Naive thymus-derived CD4-positive, alpha-beta T cell (primary cell): ENCODE measurements around the gene RBM33. TPM values are rescaled to one million over a fixed set of nuclear protein-coding genes. Genes with fewer than 3 reads are reported as not detected.

Experiments
- ATAC-seq: fragments of 150-1000 bp; cut with Tn5 transposase; 2 replicates; pipeline ENCODE4 v1.10.0; 2021; ENCODE audit warnings: mild to moderate bottlenecking, moderate library complexity
- CTCF ChIA-PET: fragments of 350-600 bp; sonication (Branson Sonifier 250); formaldehyde crosslinking; loops from one replicate; lab custom pipeline; 2021; ENCODE audit warnings: antibody characterized with exemption; lab: Charles Lee
- POLR2A ChIA-PET: fragments of 350-600 bp; sonication (Branson Sonifier 250); formaldehyde crosslinking; loops from one replicate; lab custom pipeline; 2021; ENCODE audit warnings: antibody characterized with exemption, inconsistent platforms; lab: Charles Lee
- DNase-seq, 9 donors: peaks; one replicate each; pipeline versions ENCODE4 v3.0.0 to v3.0.0-alpha.2; 2020 to 2022; ENCODE audit warnings: mixed read lengths in 1 of 9
- H3K27ac ChIP-seq: one replicate; pipeline ENCODE4 v1.7.0; 2013; ENCODE audit warnings: mild to moderate bottlenecking, low read depth, low read length, moderate library complexity
- H3K27me3 ChIP-seq, 2 donors: one replicate each; pipeline ENCODE4 v1.7.0; 2013; ENCODE audit warnings: low read length in 2 of 2, mild to moderate bottlenecking in 2 of 2, moderate library complexity in 2 of 2; ENCODE audit not compliant: control insufficient read depth in 2 of 2, insufficient read depth in 2 of 2
- H3K36me3 ChIP-seq, 3 experiments: 1 replicate in 2 of 3; 2 replicates in 1 of 3; pipeline ENCODE4 v1.7.0; 2013; ENCODE audit warnings: low read length in 3 of 3, mild to moderate bottlenecking in 3 of 3, moderate library complexity in 1 of 3; ENCODE audit not compliant: insufficient read depth in 3 of 3, control insufficient read depth in 2 of 3
- H3K4me1 ChIP-seq, 2 donors: one replicate each; pipeline ENCODE4 v1.7.0; 2013; ENCODE audit warnings: low read length in 2 of 2, mild to moderate bottlenecking in 2 of 2, moderate library complexity in 1 of 2; ENCODE audit not compliant: control insufficient read depth in 2 of 2, insufficient read depth in 2 of 2
- H3K4me3 ChIP-seq: 2 replicates; pipeline ENCODE4 v1.7.0; 2013; ENCODE audit warnings: mild to moderate bottlenecking, low read length
- H3K9me3 ChIP-seq, 3 experiments: 1 replicate in 2 of 3; 2 replicates in 1 of 3; pipeline ENCODE4 v1.7.0; 2013; ENCODE audit warnings: low read length in 3 of 3; ENCODE audit not compliant: control insufficient read depth in 2 of 3
- H3K27ac Mint-ChIP-seq, 9 donors: one replicate each; pipeline ENCODE4 v1.8.0; 2020 to 2022; ENCODE audit warnings: mixed read lengths in 9 of 9, mild to moderate bottlenecking in 8 of 9, moderate library complexity in 5 of 9, inconsistent platforms in 2 of 9
- H3K27me3 Mint-ChIP-seq, 5 donors: one replicate each; pipeline ENCODE4 v1.8.0; 2021 to 2022; ENCODE audit warnings: mixed read lengths in 5 of 5, mild to moderate bottlenecking in 1 of 5
- H3K36me3 Mint-ChIP-seq, 5 donors: one replicate each; pipeline ENCODE4 v1.8.0; 2020 to 2022; ENCODE audit warnings: mixed read lengths in 5 of 5, mild to moderate bottlenecking in 3 of 5, inconsistent platforms in 1 of 5
- H3K4me1 Mint-ChIP-seq, 7 donors: one replicate each; pipeline ENCODE4 v1.8.0; 2020 to 2022; ENCODE audit warnings: mixed read lengths in 7 of 7, mild to moderate bottlenecking in 3 of 7, inconsistent platforms in 1 of 7
- H3K4me3 Mint-ChIP-seq, 10 donors: one replicate each; pipeline ENCODE4 v1.8.0; 2020 to 2022; ENCODE audit warnings: mild to moderate bottlenecking in 10 of 10, mixed read lengths in 10 of 10, moderate library complexity in 6 of 10, inconsistent platforms in 2 of 10
- H3K9me3 Mint-ChIP-seq, 11 donors: one replicate each; pipeline ENCODE4 v1.8.0; 2020 to 2022; ENCODE audit warnings: mixed read lengths in 11 of 11, mild to moderate bottlenecking in 4 of 11, inconsistent platforms in 1 of 11, moderate library complexity in 1 of 11
- intact Hi-C, 2 donors: fragments of 100-400 bp; cut with micrococcal nuclease; formaldehyde crosslinking; loops; one replicate each; pipeline ENCODE4 v1.15.1; 2023
- polyA plus RNA-seq, 2 donors: library from polyadenylated mRNA; unstranded; fragments of 300-500 nt; fragmentation: Illumina TruSeq; gene quantifications; one replicate each; pipeline ENCODE4 v1.2.3, GENCODE V29; 2021
- total RNA-seq, 6 experiments: library from RNA in 5 of 6; stranded (reverse) in 5 of 6; gene quantifications; 1 replicate in 5 of 6; 2 replicates in 1 of 6; pipeline ENCODE4 v1.2.3 and lab custom pipeline; 2021 to 2026

The RBM33 gene
- total and polyA plus RNA-seq, 7 experiments from 2014 or later: 43.7 to 177 (median 143) TPM

DNA sequence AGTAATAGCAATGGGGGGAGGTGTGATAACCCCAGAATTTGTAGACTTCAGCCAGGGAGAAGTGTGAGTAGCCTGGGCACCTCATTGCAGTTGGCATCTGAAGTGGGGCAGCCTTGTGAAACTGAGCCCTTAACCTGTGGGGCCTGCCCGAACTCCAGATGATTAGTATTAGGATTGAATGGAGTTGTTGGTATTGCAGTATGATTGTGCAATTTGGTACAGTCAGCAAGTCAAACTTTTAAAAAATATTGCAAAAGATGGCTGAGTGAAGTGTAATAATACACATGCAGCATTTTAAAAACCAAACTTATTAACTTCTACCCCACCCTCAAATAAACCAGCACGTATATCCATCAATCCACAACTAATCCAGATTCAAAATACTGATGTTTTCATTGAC is 9.3 kb downstream of the RBM33 start:
- Mint-ChIP-seq H3K27me3 (no peaks in the 10 kb centered on the region), H3K9me3 (peaks cover 0 to 17% (median 7%) of the 10 kb centered on the region in 11 donors), H3K27ac (peak overlapping the region in 3 of 9 donors; percentile 12 to 63 (median 23)), H3K36me3 (peaks cover 11 to 26% (median 21%) of the 10 kb centered on the region in 5 donors), H3K4me3 (peak overlapping the region in 9 of 10 donors; percentile 29 to 70 (median 42)), H3K4me1 (peaks cover 53 to 99% (median 95%) of the 10 kb centered on the region in 7 donors)
- peaks cover 23 to 36% of the 10 kb centered on the region in 2 donors for H3K4me1 ChIP-seq
- POLR2A ChIA-PET: no interaction called here
- peaks cover 0 to 5% (median 0%) of the 10 kb centered on the region in 3 experiments for H3K36me3 ChIP-seq
- H3K4me3 ChIP-seq: no peak overlapping the region
- no peaks in the 10 kb centered on the region for H3K27me3 ChIP-seq
- intact Hi-C loops: loop anchor here in 1 of 2 donors (10.0 kb wide), 1 partner anchor 51 kb away; no protein-coding TSS in a partner anchor
- ATAC-seq (peak; percentile 22), DNase-seq (no peak)
- no peak overlapping the region for H3K27ac ChIP-seq
- peaks cover 0 to 6% (median 0%) of the 10 kb centered on the region in 3 experiments for H3K9me3 ChIP-seq
- CTCF ChIA-PET: no interaction called here

DNA sequence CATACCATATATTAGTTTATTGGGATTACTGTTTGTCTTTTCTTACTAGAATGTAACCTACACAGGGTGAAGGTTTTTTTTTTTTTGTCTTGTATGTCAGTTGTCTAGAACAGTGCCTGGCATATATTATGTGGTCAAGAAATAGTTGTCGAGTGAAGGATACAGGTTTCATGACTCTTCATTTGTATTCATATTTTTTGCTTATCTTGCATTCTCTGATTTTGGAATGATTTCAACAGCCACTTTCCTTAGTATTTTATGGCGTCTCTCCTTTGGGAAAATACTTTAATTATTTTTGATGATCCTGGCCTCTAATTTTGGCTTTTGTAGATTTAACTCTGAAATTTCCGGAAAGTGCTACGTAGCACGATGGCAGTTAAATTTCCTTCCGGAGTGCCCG is 12.4 kb downstream of the RBM33 start:
- Mint-ChIP-seq H3K4me1 (peaks cover 51 to 96% (median 93%) of the 10 kb centered on the region in 7 donors), H3K27ac (peak overlapping the region in 2 of 9 donors; percentile 31 to 70), H3K27me3 (no peaks in the 10 kb centered on the region), H3K9me3 (peaks cover 0 to 11% (median 0%) of the 10 kb centered on the region in 11 donors), H3K4me3 (peak overlapping the region in 5 of 10 donors; percentile 18 to 48 (median 39)), H3K36me3 (peaks cover 5 to 29% (median 26%) of the 10 kb centered on the region in 5 donors)
- DNase-seq (no peak), ATAC-seq (no peak)
- CTCF ChIA-PET: no interaction called here
- POLR2A ChIA-PET: interaction anchor here (1.1 kb wide), 1 partner anchor 13 kb away, joined by 3 read pairs; the partner anchor contains the start of gene RBM33
- Histone ChIP-seq H3K36me3 (peaks cover 0 to 7% (median 0%) of the 10 kb centered on the region in 3 experiments), H3K4me1 (peaks cover 24 to 27% of the 10 kb centered on the region in 2 donors), H3K27me3 (no peaks in the 10 kb centered on the region), H3K4me3 (no peak overlapping the region), H3K9me3 (no peaks in the 10 kb centered on the region), H3K27ac (no peak overlapping the region)
- intact Hi-C loops: loop anchor here in 1 of 2 donors (10.0 kb wide), 1 partner anchor 48 kb away; no protein-coding TSS in a partner anchor

DNA sequence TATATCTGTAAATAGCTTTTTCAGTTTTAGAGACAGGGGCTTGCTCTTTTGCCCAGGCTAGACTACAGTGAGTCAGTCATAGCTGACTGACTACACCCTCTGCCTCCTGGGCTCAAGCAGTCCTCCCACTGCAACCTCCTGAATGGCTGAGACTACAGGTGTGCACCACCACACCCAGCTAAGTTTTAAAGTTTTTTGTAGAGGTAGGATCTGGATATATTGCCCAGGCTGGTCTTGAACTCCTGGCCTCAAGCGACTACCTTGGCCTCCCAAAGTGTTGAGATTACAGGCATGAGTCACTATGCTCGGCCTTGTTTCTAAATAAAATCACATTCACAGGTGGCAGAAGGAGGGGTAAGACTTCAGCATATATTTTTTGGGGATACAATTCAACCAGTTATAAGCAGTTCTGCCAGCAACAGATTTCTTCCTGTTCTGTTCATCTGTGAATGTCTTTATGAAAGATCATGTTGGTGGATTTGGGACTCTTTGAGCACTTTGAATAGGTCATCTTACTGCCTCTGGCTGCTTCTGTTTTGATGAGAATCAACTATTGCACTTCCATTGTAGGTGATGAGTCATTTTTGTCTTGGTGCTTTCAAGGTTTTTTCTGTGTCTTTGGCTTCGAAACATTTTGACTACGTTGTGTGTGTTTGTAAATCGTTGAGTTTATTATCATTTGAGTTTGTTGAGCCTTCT is 15.7 kb downstream of the RBM33 start:
- Histone ChIP-seq H3K36me3 (peaks cover 0 to 9% (median 0%) of the 10 kb centered on the region in 3 experiments), H3K9me3 (no peaks in the 10 kb centered on the region), H3K4me3 (no peak overlapping the region), H3K4me1 (peaks cover 26 to 36% of the 10 kb centered on the region in 2 donors), H3K27me3 (no peaks in the 10 kb centered on the region), H3K27ac (no peak overlapping the region)
- Mint-ChIP-seq H3K4me1 (peaks cover 53 to 92% (median 87%) of the 10 kb centered on the region in 7 donors), H3K36me3 (peaks cover 7 to 31% (median 27%) of the 10 kb centered on the region in 5 donors), H3K4me3 (peak overlapping the region in 6 of 10 donors; percentile 1 to 68 (median 46)), H3K27ac (peak overlapping the region in 1 of 9 donors; percentile 21), H3K9me3 (peaks cover 0 to 11% (median 0%) of the 10 kb centered on the region in 11 donors), H3K27me3 (no peaks in the 10 kb centered on the region)
- CTCF ChIA-PET: no interaction called here
- no peak for DNase-seq
- intact Hi-C loops: no loop called here
- POLR2A ChIA-PET: no interaction called here
- ATAC-seq: no peak

DNA sequence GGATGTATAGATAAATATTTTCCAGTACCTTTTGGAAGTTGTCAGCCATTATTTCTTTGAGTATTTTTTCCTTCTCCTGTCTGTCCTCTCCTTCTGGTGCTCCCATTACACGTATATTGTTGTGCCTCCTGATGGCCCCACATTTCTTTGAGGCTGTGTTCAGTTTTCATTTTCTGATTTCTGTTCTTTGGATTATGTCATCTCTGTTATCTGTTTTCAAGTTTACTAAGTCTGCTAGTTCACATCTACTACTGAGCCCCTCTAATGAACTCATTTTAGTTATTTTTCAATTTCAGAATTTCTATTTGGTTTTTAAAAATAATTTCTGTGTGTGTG is 16.3 kb downstream of the RBM33 start:
- Mint-ChIP-seq H3K27me3 (no peaks in the 10 kb centered on the region), H3K4me1 (peaks cover 58 to 92% (median 88%) of the 10 kb centered on the region in 7 donors), H3K4me3 (peak overlapping the region in 7 of 10 donors; percentile 1 to 71 (median 46)), H3K9me3 (peaks cover 0 to 11% (median 0%) of the 10 kb centered on the region in 11 donors), H3K27ac (peak overlapping the region in 2 of 9 donors; percentile 30 to 72), H3K36me3 (peaks cover 9 to 36% (median 32%) of the 10 kb centered on the region in 5 donors)
- Histone ChIP-seq H3K4me1 (peaks cover 26 to 33% of the 10 kb centered on the region in 2 donors), H3K9me3 (no peaks in the 10 kb centered on the region), H3K36me3 (peaks cover 0 to 14% (median 0%) of the 10 kb centered on the region in 3 experiments), H3K27ac (no peak overlapping the region), H3K27me3 (no peaks in the 10 kb centered on the region), H3K4me3 (no peak overlapping the region)
- POLR2A ChIA-PET: no interaction called here
- DNase-seq (no peak), ATAC-seq (no peak)
- CTCF ChIA-PET: no interaction called here
- intact Hi-C loops: no loop called here

DNA sequence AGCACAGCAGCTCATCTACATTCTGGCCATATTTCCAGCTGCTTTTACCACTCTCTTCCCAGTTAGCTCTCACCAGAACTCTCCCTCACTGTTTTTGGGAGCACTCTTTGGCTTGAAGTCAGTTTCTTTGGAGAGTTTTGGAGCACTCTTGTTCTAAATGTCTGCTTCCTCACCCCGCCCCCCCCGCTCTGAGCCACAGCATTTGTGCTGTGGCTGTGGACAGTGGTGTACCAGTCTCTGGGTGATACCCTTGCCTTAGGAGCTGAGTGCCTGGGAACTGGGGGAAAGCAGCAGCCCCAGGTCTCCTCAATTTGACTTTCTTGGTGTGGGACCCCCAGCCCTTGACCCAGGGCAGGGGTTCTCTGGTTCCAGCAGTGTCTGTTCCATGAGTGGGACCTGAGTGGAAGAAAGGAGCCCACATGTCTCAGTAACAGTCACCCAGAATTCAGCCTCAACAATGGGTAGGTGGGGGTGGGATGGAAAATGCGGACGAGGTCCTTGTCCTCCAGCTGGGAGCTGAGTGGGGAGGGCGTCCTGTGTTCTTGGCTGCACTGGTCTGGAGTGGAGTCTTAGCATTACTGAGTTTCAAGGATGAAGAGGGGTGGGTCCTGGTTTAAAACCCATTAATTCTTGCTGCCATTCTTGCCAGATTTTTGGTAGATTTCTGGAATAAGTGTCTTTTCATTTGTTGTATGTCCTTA is 18.0 kb downstream of the RBM33 start:
- intact Hi-C loops: loop anchor here in 1 of 2 donors (2.0 kb wide), 1 partner anchor 14 kb away; no protein-coding TSS in a partner anchor
- POLR2A ChIA-PET: no interaction called here
- H3K27me3 Mint-ChIP-seq: no peaks in the 10 kb centered on the region

DNA sequence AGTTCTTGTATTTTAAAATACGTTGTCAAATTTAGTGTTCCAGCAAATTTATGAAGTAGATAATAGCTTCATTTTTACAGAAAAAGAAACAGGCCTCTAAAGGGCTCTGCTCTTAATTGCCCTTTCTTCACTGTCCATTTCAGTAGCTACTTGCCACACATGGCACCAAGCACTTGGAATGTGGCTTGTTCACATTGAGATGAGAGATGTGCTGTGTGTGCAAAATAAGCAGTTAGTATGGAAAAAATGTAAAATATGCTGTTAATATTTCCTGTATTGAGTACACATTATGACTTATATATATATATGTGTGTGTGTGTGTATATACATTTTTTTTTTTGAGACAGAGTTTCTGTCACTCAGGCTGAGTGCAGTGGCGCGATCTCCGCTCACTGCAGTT is 19.5 kb downstream of the RBM33 start:
- Mint-ChIP-seq H3K27me3 (no peaks in the 10 kb centered on the region), H3K36me3 (peaks cover 9 to 46% (median 34%) of the 10 kb centered on the region in 5 donors), H3K4me3 (peak overlapping the region in 4 of 10 donors; percentile 11 to 68 (median 22)), H3K27ac (peak overlapping the region in 1 of 9 donors; percentile 33), H3K4me1 (peaks cover 65 to 92% (median 88%) of the 10 kb centered on the region in 7 donors), H3K9me3 (peaks cover 0 to 11% (median 0%) of the 10 kb centered on the region in 11 donors)
- intact Hi-C loops: loop anchor here in 1 of 2 donors (2.0 kb wide), 1 partner anchor 15 kb away; no protein-coding TSS in a partner anchor
- CTCF ChIA-PET: interaction anchor here (0.7 kb wide), 1 partner anchor 35 kb away, joined by 3 read pairs; no protein-coding TSS in a partner anchor
- H3K9me3 ChIP-seq: no peaks in the 10 kb centered on the region
- ATAC-seq: no peak
- H3K4me1 ChIP-seq: peaks cover 20 to 27% of the 10 kb centered on the region in 2 donors
- no peak overlapping the region for H3K4me3 ChIP-seq
- H3K27ac ChIP-seq: no peak overlapping the region
- H3K27me3 ChIP-seq: no peaks in the 10 kb centered on the region
- no peak for DNase-seq
- POLR2A ChIA-PET: no interaction called here
- peaks cover 0 to 26% (median 0%) of the 10 kb centered on the region in 3 experiments for H3K36me3 ChIP-seq

More for the DNA sequence above, 18.0 kb downstream of the RBM33 start:
- Mint-ChIP-seq H3K36me3 (peaks cover 9 to 38% (median 34%) of the 10 kb centered on the region in 5 donors), H3K27ac (peak overlapping the region in 3 of 9 donors; percentile 10 to 59 (median 17)), H3K4me1 (peaks cover 61 to 92% (median 85%) of the 10 kb centered on the region in 7 donors), H3K4me3 (peak overlapping the region in 9 of 10 donors; percentile 17 to 72 (median 47)), H3K9me3 (peaks cover 0 to 11% (median 0%) of the 10 kb centered on the region in 11 donors)
- CTCF ChIA-PET: no interaction called here
- peaks cover 0 to 18% (median 0%) of the 10 kb centered on the region in 3 experiments for H3K36me3 ChIP-seq
- no peaks in the 10 kb centered on the region for H3K27me3 ChIP-seq
- peaks cover 18 to 31% of the 10 kb centered on the region in 2 donors for H3K4me1 ChIP-seq
- no peak overlapping the region for H3K27ac ChIP-seq
- DNase-seq (no peak), ATAC-seq (no peak)
- H3K9me3 ChIP-seq: no peaks in the 10 kb centered on the region
- no peak overlapping the region for H3K4me3 ChIP-seq
